Medulla oblongata (tissue), 1 donor: ENCODE measurements around the gene HMCN2.

Source experiments
- DNase-seq: peaks from one replicate; pipeline ENCODE4 v3.0.0-alpha.2; 2015; ENCODE audit errors: extremely low spot score

Gene HMCN2

DNA sequence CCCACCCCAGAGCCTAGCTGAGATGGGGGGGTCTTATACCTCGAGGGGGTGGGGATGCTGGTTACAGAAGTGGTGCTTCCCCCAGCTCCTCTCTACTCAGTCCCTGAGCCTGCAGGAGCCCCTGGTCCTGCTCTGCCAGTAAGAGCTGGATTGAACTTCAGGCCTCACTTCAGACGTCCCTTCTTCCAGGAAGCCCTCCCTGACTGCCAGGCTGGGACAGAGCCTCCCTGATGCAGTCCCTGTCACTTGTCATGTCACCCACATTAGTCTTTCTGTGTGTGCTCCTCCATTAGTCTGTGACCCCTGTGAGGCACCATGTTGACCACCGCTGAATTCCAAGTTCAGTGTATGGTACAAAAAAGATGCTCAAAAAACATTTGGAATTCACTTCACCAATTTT is 100.5 kb downstream of the HMCN2 start:
- DNase-seq: no peak

DNA sequence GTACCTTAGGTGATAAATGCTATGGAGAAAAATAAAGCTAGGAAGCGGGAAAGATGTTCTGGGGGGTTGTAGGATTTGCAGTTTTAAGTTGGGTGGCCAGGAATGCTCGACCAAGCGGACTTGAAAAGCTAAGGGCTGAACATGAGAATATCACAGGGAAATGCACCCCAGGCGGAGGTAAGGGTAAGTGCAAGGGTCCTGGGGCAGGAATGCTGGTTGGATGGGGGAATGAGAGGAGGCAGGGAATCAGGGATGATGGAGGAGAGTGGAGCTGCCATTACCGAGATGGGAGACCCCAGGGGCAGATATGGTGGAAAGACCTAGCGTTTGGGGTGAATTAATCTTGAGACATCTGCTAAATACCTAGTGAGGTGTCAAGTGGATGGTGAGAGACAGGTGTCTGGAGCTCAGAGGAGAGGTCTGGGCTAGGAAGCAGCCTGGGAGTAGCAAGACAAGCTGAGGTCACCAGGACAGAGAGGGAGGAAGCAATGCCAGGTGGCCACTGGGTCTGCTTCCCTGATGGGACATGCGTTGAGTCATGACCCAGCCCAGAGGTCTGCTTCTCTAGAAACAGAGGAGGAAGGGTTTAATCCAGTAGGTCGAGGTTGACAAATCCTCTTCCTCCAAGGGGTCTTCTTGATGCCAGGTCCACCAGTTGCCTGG is 101.5 kb downstream of the HMCN2 start:
- DNase-seq: no peak

GRCh38 chr9:130368631-130369103 is 103.1 kb downstream of the HMCN2 start:
- no peak for DNase-seq

GRCh38 chr9:130370226-130370625 is 104.7 kb downstream of the HMCN2 start:
- no peak for DNase-seq

GRCh38 chr9:130371196-130371966 is 105.8 kb downstream of the HMCN2 start:
- DNase-seq: no peak

GRCh38 chr9:130372057-130372456 is 106.5 kb downstream of the HMCN2 start:
- no peak for DNase-seq

- DNase-seq: no peak
These were observed 108.2 kb downstream of the HMCN2 start for GRCh38 chr9:130373679-130374325.

DNA sequence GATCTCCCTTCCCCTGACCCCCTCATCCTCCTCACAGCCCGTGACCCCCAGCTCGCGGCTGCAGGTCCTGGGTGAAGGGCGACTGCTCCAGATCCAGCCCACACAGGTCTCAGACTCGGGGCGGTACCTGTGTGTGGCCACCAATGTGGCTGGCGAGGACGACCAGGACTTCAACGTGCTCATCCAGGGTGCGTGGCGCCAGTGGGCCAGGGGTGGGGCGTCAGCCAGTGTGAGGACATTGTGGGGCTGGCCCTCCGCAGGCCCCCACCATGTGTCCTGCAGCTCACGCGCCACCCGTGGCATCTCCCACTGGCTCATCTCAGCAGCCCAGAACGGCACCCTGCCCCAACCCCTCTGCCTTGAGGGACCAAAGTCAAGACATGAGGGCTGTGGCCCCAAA is 112.1 kb downstream of the HMCN2 start:
- no peak for DNase-seq

- no peak for DNase-seq
These were observed 113.5 kb downstream of the HMCN2 start for GRCh38 chr9:130378875-130379648.

GRCh38 chr9:130379649-130379970 is 114.0 kb downstream of the HMCN2 start:
- no peak for DNase-seq

- no peak for DNase-seq
These were observed 115.4 kb downstream of the HMCN2 start for GRCh38 chr9:130380920-130381469.

DNA sequence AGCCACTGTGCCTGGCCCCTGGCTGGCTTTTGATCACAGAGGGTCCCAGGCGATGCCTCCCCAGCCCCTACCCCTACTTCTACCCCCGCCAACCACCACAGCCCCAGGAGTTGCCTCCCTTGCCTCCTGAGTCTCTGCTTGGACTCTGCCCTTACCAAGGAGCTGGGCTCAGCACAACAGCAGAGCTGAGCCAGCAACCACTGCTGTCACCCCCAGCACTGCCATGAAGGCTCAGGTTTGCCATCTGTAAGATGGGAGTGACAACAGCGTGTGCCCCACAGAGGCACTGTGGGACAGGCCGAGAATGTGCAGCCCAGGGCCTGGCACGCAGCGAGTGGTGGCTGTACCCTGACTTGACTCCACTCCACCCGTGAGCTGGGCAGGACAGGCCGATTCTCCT is 116.1 kb downstream of the HMCN2 start:
- DNase-seq: no peak

DNA sequence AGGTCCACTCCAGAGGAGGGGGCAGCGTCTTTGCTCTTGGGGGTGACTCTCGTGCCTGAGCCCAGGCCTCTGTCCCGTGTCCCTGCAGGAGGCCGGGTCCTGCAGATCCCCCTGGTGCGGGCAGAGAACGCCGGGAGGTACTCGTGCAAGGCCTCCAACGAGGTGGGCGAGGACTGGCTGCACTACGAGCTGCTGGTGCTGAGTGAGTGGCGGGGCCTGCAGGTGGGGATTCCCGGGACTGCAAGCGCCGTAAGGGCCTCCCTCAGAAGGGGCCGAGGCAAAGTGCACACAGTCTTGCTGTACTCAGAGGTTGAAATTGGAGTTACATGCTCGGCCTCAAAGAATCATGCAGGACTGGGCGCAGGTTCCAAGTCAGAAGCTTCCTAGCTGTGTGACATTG is 116.5 kb downstream of the HMCN2 start:
- DNase-seq: no peak

DNA sequence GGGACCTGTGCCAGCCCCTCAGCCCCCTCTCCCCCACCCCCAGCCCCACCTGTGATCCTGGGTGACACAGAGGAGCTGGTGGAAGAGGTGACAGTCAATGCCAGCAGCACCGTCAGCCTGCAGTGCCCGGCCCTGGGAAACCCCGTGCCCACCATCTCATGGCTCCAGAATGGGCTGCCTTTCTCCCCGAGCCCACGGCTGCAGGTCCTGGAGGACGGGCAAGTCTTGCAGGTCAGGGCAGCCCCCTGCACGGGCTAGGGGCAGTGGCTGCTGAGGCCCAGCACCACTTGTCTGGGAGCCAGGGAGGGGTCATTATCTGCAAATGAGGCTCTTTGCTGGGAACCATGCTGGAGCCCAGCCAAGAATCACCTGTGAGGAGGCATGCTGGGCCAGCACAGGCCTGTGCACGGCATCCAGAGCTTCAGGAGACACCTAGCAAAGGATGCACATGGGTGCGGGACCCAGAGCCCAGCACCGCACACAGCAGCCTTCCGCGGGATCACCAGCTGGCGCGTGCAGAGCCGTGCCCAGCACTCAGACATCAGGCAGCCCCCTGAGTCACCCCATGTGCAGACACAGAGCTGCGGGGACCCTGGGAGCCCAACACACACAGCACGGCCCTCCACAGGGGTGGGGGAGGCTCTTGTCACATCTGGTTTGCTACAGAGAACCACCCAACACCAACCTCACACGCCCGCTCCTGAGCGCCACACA is 117.2 kb downstream of the HMCN2 start:
- no peak for DNase-seq

DNA sequence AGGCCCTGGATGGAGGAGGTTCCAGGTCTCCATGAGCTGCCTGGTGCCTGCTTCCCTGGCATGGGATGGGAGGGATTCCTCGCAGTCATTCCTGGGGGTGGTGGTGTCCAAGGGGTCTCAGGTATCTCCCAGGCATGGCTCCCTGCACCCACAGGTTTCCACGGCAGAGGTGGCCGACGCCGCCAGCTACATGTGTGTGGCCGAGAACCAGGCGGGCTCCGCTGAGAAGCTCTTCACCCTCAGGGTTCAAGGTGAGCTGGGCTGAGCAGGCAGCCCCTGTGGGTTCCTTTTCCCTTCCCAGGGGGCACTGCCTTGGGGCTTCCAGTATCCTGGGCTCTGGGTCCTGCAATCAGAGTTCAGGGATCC is 117.8 kb downstream of the HMCN2 start:
- DNase-seq: no peak

DNA sequence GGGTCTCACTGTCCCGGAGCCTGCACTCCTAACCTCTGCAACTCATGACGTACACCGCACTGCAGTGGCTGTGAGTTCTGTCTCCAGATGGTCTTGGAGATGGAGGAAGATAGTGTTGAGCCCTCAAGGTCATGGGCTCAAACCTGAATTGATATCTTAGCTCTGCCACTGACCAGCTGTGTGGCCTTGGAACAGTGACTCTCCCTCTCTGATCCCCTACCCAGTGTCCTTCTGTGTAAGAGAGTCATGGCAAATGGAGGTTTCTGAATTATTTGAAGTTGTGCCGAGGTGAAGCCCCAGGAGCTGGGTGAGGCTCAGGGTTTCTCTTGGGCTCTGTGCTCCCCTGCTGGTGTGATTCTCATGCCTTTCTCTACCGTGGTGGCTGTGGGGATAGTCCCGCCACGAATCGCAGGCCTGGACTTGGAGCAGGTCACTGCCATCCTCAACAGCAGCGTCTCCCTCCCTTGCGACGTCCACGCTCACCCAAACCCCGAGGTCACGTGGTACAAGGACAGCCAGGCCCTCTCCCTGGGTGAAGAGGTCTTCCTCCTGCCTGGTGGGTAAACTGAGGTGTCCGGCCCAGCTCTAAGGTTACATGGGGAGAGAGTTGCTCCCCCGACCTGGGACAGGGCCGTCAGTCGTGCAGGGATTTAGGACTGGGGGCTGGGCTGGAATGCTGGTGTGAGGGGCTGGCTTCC is 118.6 kb downstream of the HMCN2 start:
- no peak for DNase-seq

GRCh38 chr9:130385257-130385656 is 119.7 kb downstream of the HMCN2 start:
- no peak for DNase-seq

GRCh38 chr9:130387398-130387797 is 121.8 kb downstream of the HMCN2 start:
- DNase-seq: no peak

GRCh38 chr9:130387905-130388304 is 122.3 kb downstream of the HMCN2 start:
- no peak for DNase-seq

- no peak for DNase-seq
These were observed 124.8 kb downstream of the HMCN2 start for GRCh38 chr9:130390390-130390789.

DNA sequence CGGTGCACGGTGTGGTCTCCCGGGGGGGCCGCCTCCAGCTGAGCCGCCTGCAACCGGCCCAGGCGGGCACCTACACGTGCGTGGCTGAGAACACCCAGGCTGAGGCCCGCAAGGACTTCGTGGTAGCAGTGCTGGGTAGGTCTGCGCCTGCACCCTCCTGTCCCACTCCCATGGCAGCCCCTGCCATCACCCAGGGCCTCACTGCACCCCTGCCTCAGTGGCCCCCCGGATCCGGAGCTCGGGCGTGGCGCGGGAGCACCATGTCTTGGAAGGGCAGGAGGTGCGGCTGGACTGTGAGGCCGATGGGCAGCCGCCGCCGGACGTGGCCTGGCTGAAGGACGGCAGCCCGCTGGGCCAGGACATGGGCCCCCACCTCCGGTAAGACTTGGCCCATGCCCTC is 125.4 kb downstream of the HMCN2 start:
- no peak for DNase-seq
